PC-9 (cell line): ENCODE measurements around the gene NOTCH3.

Experiments used
- EZH2 ChIP-seq: fragments of 200-600 bp; sonication (generic); IDR thresholded peaks from 2 replicates; pipeline ENCODE4 v1.8.0; 2017; ENCODE audit warnings: antibody characterized with exemption, low read depth
- TF ChIP-seq, protein P1 (sequence below): fragments of 200-600 bp; sonication (generic); conservative IDR thresholded peaks from 2 replicates; pipeline ENCODE4 v1.6.1; 2017; ENCODE audit warnings: mixed run types, antibody characterized with exemption, mild to moderate bottlenecking, moderate library complexity

DNA sequence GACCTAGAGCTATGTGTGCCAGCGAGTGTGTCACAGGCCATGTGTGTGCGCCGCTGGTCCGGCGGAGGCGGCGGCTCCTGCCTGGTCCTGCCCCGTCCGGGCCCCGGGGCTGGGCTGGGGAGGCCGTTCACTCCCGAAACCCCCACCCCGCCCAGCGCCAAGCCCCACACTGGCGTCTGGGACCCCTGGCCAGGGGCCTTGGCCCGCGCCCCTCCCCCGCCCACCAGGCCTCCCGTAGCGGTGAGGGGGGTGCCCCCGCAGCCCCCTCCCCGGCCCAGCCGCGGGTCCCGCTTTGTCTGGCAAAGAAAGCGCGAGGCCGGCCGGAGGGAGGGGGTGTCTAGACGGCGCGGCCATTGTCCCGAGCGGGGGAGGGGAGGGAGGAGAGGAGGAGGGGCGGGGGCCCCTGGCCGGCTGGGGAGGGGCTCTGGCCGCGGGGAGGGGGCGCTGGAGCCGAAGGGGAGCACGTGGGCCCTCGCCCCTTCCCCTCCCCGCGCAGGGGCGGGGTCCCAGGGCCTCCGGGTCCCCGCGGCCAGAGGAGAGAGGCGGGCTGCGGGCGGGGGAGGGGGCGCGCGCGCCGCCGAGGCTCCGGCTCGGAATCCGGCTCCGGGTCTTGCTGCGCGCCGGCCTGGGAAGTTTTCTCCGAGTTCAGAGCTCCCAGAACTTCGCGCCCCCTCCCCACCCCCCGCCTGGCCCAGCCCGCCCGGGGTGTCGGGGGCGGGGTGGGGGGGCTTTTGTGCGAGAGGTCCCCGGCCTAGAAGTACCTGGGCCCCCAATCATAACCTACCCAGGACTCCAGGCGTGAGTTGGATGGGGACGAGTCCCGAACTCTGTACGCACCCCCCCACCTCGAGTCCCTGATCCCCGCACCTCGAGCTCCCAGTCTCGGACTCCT is 888 bp downstream of the NOTCH3 start:
- TF ChIP-seq, protein P1, sequence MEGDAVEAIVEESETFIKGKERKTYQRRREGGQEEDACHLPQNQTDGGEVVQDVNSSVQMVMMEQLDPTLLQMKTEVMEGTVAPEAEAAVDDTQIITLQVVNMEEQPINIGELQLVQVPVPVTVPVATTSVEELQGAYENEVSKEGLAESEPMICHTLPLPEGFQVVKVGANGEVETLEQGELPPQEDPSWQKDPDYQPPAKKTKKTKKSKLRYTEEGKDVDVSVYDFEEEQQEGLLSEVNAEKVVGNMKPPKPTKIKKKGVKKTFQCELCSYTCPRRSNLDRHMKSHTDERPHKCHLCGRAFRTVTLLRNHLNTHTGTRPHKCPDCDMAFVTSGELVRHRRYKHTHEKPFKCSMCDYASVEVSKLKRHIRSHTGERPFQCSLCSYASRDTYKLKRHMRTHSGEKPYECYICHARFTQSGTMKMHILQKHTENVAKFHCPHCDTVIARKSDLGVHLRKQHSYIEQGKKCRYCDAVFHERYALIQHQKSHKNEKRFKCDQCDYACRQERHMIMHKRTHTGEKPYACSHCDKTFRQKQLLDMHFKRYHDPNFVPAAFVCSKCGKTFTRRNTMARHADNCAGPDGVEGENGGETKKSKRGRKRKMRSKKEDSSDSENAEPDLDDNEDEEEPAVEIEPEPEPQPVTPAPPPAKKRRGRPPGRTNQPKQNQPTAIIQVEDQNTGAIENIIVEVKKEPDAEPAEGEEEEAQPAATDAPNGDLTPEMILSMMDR, result no peak
- no peak for TF ChIP-seq EZH2
